Frontal cortex (tissue), 4 donors: ENCODE data around the gene WDR90. TPM values are rescaled to one million over a fixed set of nuclear protein-coding genes. Genes with fewer than 3 reads are reported as not detected.
"Not testable (repeated sequence)": the region's sequence is repeated elsewhere in the genome, so short reads cannot be mapped to it uniquely, and the experiment has no call there.

Experiments
- DNase-seq, 2 donors: peaks; one replicate each; pipeline ENCODE4 v3.0.0; 2012; ENCODE audit warnings: low spot score in 2 of 2
- FAIRE-seq: peaks from 2 replicates; lab custom pipeline; 2012; peaks lifted over from hg19 to GRCh38; lab: Jason Lieb, UNC
- total RNA-seq: library from RNA; depleted of rRNA; stranded (reverse); fragments of >200 nt; gene quantifications from one replicate; pipeline ENCODE4 v1.2.3, GENCODE V29; 2014
- donor health status: control.
- donor health status: control.
- donor health status: control.

WDR90 gene
- total RNA-seq, 1 donor from 2014 or later = 8.2 TPM

DNA sequence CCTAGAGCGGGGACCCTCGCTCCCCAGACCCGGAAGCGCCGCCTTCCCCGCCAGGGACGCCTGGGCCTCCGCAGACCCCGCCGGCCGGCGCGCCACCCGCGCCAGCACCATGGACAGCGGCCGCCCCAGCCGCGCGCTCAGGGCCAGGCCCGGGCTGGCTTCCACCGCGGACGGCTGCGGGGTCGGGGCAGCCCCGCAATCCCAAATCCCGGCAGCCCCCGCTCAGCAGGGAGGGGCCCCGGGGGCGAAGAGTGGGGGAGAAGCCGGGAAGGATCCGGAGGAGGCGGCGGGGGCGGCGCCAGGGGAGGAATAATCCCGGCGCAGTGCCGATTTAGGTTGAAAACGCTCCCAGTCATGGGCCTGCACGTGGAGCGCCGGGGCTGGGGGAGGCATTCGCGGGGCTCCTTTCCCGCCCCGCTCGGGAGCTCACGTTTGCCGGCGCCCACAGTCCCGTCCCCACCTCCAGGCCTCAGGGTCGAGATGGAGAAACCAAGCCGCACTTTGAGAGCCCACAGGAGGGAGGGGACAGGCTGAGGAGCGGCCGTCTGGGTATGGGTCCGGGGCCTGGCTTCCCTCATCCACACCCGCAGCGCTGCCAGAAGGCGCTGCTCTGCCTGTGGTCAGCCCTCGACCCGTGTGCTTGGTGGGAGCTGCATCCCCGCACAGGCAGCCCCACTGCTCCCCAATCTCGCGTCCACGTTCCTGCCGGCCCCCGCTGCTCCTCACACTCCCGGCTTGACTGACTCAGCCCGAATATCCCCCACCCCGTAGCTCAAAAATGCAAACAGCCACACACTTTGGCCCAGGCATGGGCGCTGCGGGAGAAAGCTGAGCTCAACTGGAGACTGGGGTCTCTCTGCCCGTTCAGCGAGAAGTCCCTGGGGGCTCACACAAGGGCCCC lies 51.8 kb downstream of the WDR90 start:
- FAIRE-seq (no peak), DNase-seq (peak in 1 of 2 donors; percentile 64)

DNA sequence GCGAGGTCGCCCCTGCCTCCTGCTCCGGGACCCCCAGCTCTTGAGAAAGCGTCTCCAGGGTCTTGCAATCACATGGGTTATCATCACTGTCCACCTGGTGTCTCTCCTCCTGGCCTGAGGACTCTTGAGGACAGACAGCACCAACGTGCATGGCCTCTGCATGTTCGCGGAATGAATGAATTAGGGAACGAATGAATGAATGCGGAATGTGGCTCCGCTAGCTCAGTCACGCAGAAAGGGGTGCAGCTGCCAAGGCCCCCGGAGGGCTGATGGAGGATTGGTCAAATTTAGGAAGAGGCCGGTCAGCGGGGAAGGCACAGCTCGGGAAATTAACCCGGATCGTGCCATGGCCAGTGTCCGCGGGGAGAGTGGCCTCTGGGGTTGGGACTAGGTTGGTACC lies 53.2 kb downstream of the WDR90 start:
- FAIRE-seq (no peak), DNase-seq (no peak)

DNA sequence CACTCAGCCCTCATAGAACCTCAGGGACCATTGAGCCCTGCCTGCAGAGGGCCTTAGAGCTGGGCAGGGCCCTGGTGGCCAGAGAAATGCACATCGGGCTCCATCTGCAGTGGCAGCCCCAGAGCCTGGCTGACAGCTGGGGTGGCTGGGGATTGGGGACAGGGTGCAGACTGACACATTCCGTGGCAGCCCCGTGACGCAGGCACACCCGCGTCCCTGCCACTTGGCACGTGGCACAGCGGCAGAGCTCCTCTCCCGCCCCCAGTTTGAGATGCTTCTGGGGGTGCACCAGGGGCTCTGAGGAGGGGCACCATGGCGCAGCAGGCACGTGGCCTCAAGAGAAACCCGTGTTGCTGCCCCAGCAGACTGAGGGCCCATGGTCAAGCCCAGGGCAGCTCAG lies 54.2 kb downstream of the WDR90 start:
- DNase-seq = no peak
- FAIRE-seq = no peak

DNA sequence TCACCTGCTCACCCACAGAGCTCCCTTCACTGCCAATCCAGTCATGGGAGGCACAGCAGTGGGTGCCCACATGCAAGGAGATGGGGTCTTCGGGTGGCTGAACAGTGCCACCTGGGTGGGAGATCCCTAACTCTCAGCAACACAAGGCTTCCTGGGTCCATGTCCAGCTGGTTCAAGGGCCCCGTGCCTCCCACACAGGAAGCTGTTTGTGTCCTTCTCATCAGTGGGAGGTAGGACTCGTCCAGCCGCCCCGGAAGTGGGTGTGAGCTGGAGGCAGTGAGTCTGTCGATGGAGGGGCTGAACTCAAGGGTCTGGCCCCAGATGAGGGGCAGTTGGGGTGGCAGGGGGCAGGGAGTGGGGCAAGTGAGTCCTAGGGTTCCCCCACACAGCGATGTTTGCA lies 54.9 kb downstream of the WDR90 start:
- no peak for DNase-seq
- no peak for FAIRE-seq

DNA sequence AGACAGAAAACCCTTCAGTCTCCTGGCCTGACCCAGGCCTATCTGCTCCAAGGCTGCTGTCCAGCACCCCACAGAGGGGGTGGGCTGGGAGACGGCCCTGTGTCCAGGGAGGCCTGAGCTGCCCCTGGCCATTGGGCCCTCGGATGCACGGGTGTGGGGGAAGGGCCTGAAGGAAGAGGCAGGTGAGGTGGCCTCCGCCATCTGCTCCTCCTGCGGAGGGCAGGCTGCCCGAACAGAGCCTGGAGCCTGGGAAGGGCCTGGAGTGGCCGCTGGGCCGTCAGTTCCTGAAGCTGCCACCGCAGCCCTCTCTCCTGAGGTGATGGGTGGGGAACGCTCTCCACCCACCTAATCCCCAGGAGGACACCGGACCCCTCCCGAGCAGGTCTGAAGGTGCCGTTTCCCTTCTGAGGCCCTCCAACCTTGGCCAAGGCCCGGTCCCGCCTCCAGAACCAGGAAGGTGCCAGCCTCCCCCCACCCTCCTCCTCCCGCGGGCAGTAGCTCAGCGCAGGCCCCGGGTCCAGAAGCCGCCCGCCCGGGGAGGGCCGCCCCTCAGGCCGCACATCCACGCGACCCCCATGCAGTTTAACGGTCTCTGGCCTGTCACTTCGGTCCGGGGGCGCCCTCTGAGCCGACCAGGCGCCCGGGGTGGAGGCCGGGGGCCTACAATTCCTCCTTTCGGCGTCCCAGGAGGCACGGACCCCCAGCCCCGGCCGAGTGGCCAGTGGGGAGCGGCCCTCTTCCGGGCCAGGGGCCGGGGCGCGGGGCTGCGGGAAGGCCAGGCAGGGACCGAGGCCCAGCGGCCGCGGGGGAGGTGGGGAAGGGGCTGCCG lies 55.6 kb downstream of the WDR90 start:
- DNase-seq = no peak

DNA sequence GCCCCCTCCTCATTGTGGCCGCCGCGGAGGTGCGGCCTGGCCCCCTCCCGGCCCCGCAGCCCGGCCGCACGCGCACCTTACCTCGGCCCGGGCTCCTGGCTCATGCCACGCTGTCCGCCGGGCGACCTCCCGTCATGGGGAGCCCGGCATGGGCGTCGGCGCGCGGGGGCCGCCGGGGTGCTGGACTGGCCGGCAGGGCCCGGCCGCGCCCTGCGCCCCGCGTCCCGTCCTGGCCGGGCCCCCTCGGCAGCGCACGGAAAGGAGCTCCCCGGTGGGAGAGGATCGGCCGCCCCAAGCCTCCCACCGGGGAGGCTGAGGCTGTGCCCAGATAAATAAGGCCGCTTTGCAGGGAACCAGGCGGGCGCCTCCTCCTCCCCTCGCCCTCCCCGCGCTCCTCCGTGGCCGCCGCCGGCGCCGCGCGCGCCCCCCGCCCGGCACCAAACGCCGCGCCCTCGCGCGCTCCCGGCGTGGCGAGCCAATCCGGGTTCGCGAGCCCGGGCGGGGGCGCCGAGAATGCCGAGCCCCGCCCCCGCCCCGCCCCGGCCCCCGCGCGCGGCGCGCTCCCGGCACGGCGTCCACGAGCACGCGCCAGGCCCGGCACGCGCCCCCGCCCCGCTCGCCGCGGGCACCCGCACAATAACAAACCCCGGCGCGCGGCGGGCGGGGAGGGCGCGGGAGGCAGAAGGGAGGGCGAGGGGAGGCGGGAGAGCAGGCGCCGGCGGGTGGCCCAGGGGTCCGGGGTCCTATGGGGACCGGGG lies 56.4 kb downstream of the WDR90 start, which contains the start of gene FBXL16:
Gene FBXL16 (minus strand): TSS at position 371 of the 758 bp plus-strand sequence. CDS start 8,396 bp downstream, outside the sequence.
- DNase-seq (peak; percentile 85 to 86), FAIRE-seq (no peak)

More for the DNA sequence above, 55.6 kb downstream of the WDR90 start:
- no peak for FAIRE-seq

DNA sequence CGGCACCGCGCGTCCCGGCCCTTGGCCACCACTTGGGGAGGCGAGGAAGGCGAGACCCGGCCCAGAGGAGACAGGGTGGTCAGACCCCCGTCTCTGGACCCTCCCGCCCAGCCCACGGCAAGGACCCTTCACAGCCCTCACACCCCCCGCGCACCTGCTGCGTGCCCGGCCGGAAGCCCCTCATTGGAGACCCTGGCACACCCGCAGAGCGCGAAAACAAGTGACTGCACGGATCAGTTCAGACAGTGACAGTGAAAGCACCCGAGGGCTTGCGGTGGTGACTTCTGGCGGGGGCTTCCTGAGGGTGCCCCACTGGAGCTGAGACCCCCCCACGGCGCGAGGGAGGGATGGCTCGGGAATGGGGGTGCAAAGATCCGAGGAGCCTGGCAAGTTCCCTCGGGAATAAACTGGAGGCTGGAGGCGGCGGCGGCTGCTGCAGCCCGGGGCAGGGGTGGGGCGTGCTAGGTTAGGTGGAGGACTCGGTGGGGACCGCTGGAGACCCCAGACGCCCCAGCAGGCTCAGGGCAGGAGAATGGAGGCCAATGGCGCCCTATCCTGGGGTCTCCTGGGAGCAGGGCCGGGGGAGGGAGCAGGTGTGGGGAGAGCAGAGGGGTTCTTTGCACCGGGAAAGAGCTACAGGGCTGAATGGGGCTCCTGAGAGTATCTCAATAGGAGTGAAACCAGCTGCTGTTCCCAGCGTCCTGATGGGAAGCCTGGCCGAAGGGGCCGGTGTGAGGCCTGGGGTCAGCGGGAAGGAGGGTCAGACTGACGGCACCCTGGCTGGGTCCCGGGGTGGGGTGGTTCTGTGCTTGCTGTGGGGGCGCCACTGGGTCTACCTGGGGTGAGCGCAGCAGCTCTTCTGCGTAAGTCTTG lies 57.3 kb downstream of the WDR90 start:
- FAIRE-seq (no peak), DNase-seq (no peak)

DNA sequence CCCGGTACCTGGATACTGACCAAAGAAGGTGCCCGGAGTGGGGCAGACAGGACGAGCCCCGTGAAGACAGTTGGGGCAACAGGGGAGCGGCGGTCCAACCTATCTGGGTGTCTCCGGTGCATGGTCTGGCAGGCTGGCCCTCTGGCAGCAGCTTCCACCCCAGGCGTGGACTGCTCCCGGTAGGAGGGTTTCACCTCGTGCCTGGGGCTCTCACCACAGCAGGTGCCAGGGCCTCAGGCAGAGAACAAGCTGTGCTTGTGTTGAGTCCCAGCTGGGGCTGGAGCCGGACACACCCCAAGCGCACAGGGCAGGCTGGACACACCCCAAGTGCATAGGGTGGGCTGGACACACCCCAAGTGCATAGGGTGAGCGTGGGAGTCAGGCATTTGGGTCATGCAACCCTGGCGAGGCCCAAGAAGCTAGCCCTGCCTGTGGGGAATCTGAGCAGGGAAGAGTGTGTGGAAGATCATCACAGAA lies 57.9 kb downstream of the WDR90 start:
- FAIRE-seq (no peak), DNase-seq (no peak)

DNA sequence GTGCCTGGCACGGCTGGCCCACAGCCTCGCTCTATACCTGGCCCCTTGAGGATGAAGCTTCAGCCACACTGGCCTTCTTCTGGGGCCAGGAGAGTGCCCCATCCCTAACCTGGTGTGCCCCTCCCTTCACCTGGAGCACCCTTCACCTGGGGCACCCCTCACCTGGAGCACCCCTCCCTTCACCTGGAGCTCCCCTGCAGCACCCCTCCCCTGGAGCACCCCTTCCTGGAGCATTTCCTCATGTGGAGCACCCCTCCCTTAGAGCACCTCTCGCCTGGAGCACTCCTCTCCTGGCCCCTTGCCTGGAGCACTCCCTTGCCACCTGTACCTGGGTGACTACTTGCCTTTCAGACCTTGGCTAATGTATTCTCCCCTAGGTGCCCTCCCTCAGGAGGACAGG lies 58.9 kb downstream of the WDR90 start:
- DNase-seq (no peak), FAIRE-seq (no peak)

DNA sequence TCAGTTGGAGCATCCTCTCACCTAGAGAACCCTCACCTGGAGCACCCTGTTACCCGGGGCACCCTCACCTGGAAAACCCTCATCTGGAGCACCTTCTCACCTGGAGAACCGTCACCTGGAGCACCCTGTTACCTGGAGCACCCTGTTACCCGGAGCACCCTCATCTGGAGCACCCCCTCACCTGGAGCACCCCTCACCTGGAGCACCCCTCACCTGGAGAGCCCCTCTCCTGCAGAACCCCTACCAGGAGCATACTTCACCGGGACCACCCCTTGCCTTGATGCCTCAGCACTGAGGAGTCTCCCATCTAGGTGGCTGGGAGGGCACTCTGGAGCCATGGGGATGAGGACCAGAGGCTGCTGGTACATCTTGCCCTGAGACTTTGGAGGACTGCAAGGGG lies 59.8 kb downstream of the WDR90 start:
- FAIRE-seq (no peak), DNase-seq (no peak)

DNA sequence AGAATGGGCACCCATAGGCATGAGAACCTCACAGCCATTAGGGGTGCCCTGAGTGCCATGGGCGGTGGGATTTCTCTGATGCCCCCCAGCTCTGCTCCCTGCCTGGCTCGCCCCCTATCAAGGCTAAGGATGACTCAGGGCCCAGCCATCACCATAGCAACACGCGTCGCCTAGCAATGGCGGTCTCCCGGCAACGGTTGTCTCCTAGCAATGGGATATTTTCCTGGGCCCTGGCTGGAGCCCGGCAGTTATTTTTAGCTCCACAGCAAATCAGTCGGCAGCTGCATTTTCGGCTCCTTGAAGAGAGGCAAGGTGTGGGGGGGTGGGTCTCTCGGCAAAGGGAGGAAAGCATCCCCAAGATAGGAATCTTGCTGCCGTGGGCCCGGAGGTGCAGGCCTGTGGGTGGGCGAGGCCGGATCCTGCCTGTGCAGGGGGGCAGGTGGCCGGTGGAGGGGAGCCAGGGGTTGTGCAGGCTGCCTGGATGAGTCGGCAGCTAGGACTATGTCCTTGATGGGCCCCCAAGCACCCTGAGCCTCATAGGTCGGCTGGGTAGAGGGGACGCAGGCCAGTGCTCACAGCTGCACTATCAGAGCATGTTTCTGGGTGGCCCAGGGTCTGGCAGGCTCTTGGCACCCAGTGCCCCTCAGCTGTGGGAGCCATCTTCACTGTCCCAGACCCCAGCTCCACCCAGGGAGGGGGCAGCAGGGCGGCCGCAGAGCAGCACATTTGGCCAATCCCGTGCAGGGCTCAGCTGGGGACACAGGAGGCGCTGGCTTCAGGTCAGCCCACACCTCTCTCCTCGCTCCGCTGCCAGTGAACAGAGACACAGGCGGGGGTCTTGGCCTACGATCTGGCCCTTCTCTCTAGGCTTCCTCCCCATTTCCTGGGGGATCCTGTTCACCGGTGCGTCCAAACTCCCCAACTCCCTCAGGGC lies 60.7 kb downstream of the WDR90 start:
- DNase-seq = peak; percentile 89 to 93
- no peak for FAIRE-seq

DNA sequence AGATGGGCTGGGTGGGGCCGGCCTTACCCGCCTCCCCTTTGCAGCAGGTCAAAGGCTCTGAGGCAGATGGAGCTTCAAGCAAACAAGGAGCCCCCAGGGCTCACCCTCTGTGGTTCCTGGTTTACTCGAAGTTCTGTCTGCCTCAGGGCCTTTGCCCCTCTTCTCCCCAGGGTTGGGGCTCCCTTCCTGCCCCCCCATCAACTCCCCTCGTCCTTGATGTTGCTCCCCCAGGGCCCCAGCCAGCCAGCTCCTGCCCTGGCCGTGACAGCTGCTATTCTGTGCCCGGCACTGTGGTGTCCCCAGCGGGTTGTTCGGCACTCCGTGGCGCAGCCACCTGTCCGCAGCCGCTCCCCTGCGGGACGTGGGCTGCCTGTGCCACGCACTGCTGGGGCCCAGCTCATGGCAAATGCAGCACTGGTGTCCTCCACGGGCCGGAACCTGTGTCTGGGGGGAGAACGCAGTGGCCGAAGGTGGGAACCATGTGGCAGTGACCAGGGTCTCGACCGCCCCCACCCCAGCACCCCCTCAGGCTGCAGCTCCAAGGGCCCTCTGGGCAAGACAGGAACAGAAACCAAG lies 61.4 kb downstream of the WDR90 start:
- no peak for DNase-seq

DNA sequence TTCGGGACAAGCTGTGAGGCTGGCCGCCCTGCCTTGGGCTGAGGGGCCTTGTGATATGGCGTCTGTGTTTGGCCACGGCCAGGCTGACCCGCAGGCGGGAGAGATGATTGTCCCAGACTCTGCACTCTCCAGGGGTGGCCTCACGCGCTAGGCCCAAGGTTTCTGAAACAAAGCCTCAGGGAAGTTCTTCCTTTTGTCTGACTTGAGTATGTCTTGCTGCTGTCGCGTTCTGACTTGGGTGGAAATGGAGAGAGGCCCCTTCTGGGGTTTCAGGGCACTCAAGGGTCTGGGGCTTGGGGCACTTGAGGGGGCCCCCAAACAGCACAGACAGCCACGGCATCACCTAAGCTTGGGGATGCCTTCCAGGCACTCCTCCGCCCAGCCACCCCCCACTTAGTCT lies 61.9 kb downstream of the WDR90 start:
- no peak for FAIRE-seq
- no peak for DNase-seq

More for the DNA sequence above, 61.4 kb downstream of the WDR90 start:
- FAIRE-seq = no peak

DNA sequence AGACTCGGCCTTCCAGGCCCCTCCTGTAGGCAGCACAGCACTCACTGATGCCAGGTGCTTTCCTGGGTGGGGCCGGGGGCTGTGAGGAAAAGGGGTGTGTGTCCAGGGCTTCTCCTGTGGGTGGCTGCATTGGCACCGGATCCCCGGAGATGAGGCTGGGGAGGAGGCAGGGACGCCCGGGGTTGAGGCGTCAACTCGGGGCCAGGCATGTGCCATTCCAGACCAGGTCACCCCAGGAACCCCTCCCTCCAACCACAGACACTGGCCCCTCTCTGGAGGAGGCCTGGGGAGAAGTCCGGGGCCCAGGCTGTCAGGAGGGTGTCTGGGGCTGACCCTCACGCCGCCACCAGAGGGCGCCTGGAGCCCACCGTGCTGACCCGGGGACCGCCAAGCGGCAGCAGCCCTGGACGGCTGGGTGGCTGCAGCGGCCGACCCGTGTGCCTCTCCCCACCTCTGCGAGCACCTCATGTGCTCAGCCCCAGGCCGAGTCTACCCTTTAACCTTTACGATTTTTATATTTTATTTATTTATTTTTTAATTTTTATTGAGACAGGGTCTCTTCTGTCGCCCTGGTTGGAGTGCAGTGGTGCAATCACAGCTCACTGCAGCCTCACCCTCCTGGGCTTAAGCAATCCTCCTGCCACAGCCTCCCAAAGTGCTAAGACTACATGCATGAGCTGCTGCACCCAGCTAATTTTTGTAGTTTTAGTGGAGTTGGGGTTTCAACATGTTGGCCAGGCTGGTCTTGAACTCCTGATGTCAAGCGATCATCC lies 62.6 kb downstream of the WDR90 start:
- FAIRE-seq (no peak), DNase-seq (peak; percentile 89 to 90)

DNA sequence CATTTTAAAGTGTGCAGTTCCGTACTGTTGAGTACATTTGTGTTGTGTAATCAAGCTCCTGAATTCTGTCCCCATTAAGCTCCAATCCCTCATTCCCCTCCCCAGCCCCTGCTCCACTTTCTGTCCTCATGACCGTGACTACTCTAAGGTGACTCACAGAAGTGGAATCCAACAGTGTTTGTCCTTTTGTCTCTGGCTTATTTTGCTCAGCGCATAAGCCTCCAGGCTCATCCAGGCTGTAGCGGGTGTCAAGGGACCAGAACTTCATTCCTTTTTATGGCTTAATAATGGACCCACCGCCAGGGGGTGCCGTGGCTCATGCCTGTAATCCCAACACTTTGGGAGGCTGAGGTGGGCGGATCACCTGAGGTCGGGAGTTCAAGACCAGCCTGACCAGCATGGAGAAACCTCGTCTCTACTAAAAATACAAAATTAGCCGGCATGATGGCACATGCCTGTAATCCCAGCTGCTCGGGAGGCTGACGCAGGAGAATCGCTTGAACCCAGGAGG lies 63.6 kb downstream of the WDR90 start:
- FAIRE-seq = not testable (repeated sequence)

DNA sequence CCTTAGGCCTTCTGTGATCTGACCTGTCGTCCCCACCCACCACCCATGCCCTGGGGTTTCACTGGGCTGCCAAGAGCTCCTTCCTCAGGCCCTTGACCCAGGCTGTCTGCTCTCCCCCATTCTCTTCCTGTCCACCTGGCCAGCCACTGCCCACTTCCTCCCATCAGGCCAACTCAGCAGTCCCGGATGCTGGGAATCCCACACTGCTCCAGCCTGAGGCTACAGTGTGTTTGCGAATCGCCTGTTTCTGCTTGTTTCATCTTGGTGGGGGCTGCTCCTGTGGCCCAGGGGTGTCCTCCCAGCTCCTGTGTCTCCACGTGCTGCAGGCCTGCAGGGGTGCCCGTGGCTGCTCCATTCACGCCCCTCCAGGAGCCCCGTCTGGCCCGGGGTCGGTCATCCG lies 64.9 kb downstream of the WDR90 start:
- FAIRE-seq = no peak

More for the DNA sequence above, 63.6 kb downstream of the WDR90 start:
- not testable (repeated sequence) for DNase-seq

More for the DNA sequence above, 64.9 kb downstream of the WDR90 start:
- DNase-seq = no peak
